ENCODE data around the gene ARSB. TPM values are rescaled to one million over a fixed set of nuclear protein-coding genes. Genes with fewer than 3 reads are reported as not detected.

The ARSB gene
- total RNA-seq, 1 experiment from 2014 or later, result 11.4 TPM

- Histone ChIP-seq H3T11ph (ENCODE audit: low read length) (no peak overlapping the region), H3K14ac (ENCODE audit: insufficient read depth, low read length) (no peak overlapping the region), H4K20me1 (ENCODE audit: control insufficient read depth, insufficient read depth, insufficient read length) (no peaks in the 10 kb centered on the region), H2BK20ac (ENCODE audit: low read depth, low read length, poor library complexity, severe bottlenecking) (no peak overlapping the region), H3K4me2 (ENCODE audit: insufficient read depth, insufficient read length, low read length) (no peak overlapping the region), H4K8ac (replicated peaks; ENCODE audit: insufficient read length, low read depth, low read length) (no peak overlapping the region), H3K23ac (ENCODE audit: insufficient read length, low read depth, low read length) (no peak overlapping the region), H3K79me1 (ENCODE audit: insufficient read depth, low read depth, low read length, poor library complexity, severe bottlenecking) (no peaks in the 10 kb centered on the region), H3K23me2 (ENCODE audit: insufficient read length, low read depth, low read length, poor library complexity, severe bottlenecking) (no peaks in the 10 kb centered on the region), H3K4me1 (ENCODE audit: insufficient read depth, low read length) (peaks cover 5% of the 10 kb centered on the region; the same call in 1 of the 2 replicates), H3K9me3 (ENCODE audit: control insufficient read depth, low read depth, low read length) (no peaks in the 10 kb centered on the region), H3K79me2 (ENCODE audit: insufficient read depth, low read length) (no peaks in the 10 kb centered on the region), H2BK15ac (ENCODE audit: low read depth, low read length) (no peak overlapping the region), H3K56ac (ENCODE audit: insufficient read length, low read depth, low read length) (no peak overlapping the region), H2BK12ac (ENCODE audit: insufficient read length, low read depth, low read length) (no peak overlapping the region), H3K9ac (ENCODE audit: extremely low read depth, insufficient read length, low read length) (no peak overlapping the region), H3K27ac (ENCODE audit: insufficient read length, low read depth, low read length) (no peak overlapping the region), H4K5ac (ENCODE audit: insufficient read length, low read depth, low read length) (no peak overlapping the region), H2BK5ac (ENCODE audit: insufficient read length, low read length) (no peak overlapping the region), H2BK120ac (ENCODE audit: low read depth, low read length, poor library complexity, severe bottlenecking) (no peak overlapping the region), H4K91ac (ENCODE audit: insufficient read length, low read depth, low read length) (no peak overlapping the region), H2AFZ (ENCODE audit: low read length) (no peak overlapping the region), H3K4ac (ENCODE audit: low read depth, low read length) (no peak overlapping the region), H2AK5ac (ENCODE audit: insufficient read length, low read length) (no peak overlapping the region), H3K27me3 (ENCODE audit: insufficient read depth, low read length) (no peaks in the 10 kb centered on the region), H3K18ac (ENCODE audit: insufficient read length, low read depth, low read length) (no peak overlapping the region)
- whole genome bisulfite sequencing (ENCODE audit: extremely low coverage, insufficient read length, low lambda C conversion rate), result no CpG with 5 or more reads among the region's 5 CpGs
- peaks cover 30 to 33% of the 10 kb centered on the region in 2 experiments for H3K4me1 Mint-ChIP-seq
- no peak for TF ChIP-seq CTCF (conservative IDR thresholded peaks at IDR 0.05)
- H3K27me3 Mint-ChIP-seq (ENCODE audit: low read depth), result no peaks in the 10 kb centered on the region
- no peak overlapping the region for H3K4me3 Mint-ChIP-seq
- no peaks in the 10 kb centered on the region for H3K9me3 Mint-ChIP-seq
- no peak overlapping the region; a peak in 1 of 7 replicates for H3K27ac Mint-ChIP-seq
- no peaks in the 10 kb centered on the region for H3K36me3 Mint-ChIP-seq (ENCODE audit: insufficient read depth in 1 of 3, low read depth in 3 of 3)
- no peak for DNase-seq
Observed at GRCh38 chr5:78905084-78905938, 79.8 kb downstream of the ARSB start.

Data from H9 (cell line).